Measurements from ENCODE around the gene MICOS13. TPM values are rescaled to one million over a fixed set of nuclear protein-coding genes. Genes with fewer than 3 reads are reported as not detected.

The MICOS13 gene
- polyA plus RNA-seq, 1 experiment = 67.8 TPM

- CTCF ChIA-PET = no interaction called here
- TF ChIP-seq, protein P1, sequence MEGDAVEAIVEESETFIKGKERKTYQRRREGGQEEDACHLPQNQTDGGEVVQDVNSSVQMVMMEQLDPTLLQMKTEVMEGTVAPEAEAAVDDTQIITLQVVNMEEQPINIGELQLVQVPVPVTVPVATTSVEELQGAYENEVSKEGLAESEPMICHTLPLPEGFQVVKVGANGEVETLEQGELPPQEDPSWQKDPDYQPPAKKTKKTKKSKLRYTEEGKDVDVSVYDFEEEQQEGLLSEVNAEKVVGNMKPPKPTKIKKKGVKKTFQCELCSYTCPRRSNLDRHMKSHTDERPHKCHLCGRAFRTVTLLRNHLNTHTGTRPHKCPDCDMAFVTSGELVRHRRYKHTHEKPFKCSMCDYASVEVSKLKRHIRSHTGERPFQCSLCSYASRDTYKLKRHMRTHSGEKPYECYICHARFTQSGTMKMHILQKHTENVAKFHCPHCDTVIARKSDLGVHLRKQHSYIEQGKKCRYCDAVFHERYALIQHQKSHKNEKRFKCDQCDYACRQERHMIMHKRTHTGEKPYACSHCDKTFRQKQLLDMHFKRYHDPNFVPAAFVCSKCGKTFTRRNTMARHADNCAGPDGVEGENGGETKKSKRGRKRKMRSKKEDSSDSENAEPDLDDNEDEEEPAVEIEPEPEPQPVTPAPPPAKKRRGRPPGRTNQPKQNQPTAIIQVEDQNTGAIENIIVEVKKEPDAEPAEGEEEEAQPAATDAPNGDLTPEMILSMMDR (IDR thresholded peaks at IDR 0.05; ENCODE audit: insufficient read depth, low read depth, low read length) = no peak
- peaks cover 36% of the 10 kb centered on the region for H3K36me3 ChIP-seq (ENCODE audit: control insufficient read depth, insufficient read depth, low read length)
These were observed 11.1 kb downstream of the MICOS13 start for GRCh38 chr19:5669212-5669611.

DNA sequence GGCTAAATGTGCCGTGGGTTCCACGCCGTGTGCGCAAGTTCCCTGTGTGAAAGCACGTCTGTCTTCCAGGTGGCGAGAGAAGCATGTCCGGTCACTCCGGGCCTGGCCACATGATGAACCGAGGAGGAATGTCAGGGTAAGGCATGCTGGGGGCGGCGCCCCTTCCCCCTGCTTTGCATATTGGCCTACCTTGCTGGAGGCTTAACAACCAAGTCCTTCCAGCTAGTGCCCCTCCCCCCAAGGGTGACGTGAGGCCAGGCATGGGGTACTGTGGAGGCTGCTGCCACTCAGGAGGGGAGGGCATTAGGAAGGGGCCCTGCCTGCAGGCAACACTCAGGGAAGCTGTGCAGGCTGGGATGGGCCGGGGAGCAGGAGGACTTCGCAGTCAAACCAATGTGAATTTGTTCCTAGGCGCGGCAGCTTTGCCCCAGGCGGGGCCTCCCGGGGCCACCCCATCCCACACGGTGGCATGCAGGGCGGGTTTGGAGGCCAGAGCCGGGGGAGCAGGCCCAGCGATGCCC lies 12.5 kb downstream of the MICOS13 start:
- CTCF ChIA-PET = interaction anchor here (1.3 to 1.6 kb wide), 2 partner anchors 11 to 19 kb away, joined by 3 read pairs; no protein-coding TSS in a partner anchor
- peaks cover 45% of the 10 kb centered on the region for H3K36me3 ChIP-seq (ENCODE audit: control insufficient read depth, insufficient read depth, low read length)
- TF ChIP-seq, protein P1 (IDR thresholded peaks at IDR 0.05; ENCODE audit: insufficient read depth, low read depth, low read length) = no peak
- H3K27me3 ChIP-seq (ENCODE audit: control insufficient read depth, insufficient read depth, low read length) = no peaks in the 10 kb centered on the region
- no peak for DNase-seq (ENCODE audit: low read depth)
- H3K4me3 ChIP-seq (ENCODE audit: low read depth, low read length) = no peak overlapping the region
- POLR2A ChIA-PET = no interaction called here

More at GRCh38 chr19:5669212-5669611, 11.1 kb downstream of the MICOS13 start:
- POLR2A ChIA-PET = no interaction called here
- DNase-seq (ENCODE audit: low read depth) = no peak
- Histone ChIP-seq H3K27me3 (ENCODE audit: control insufficient read depth, insufficient read depth, low read length) (no peaks in the 10 kb centered on the region), H3K4me3 (ENCODE audit: low read depth, low read length) (no peak overlapping the region)

- H3K4me3 ChIP-seq (ENCODE audit: low read depth, low read length) = no peak overlapping the region
- TF ChIP-seq, protein P1 (IDR thresholded peaks at IDR 0.05; ENCODE audit: insufficient read depth, low read depth, low read length) = no peak
- ChIA-PET POLR2A (no interaction called here), CTCF (interaction anchor here (1.3 to 1.8 kb wide), 3 partner anchors 12 to 20 kb away, joined by 3 to 6 read pairs (median 3); no protein-coding TSS in a partner anchor)
- no peak for DNase-seq (ENCODE audit: low read depth)
- no peaks in the 10 kb centered on the region for H3K27me3 ChIP-seq (ENCODE audit: control insufficient read depth, insufficient read depth, low read length)
- H3K36me3 ChIP-seq (ENCODE audit: control insufficient read depth, insufficient read depth, low read length) = peaks cover 45% of the 10 kb centered on the region
These were observed 13.2 kb downstream of the MICOS13 start for GRCh38 chr19:5666921-5667610.

DNA sequence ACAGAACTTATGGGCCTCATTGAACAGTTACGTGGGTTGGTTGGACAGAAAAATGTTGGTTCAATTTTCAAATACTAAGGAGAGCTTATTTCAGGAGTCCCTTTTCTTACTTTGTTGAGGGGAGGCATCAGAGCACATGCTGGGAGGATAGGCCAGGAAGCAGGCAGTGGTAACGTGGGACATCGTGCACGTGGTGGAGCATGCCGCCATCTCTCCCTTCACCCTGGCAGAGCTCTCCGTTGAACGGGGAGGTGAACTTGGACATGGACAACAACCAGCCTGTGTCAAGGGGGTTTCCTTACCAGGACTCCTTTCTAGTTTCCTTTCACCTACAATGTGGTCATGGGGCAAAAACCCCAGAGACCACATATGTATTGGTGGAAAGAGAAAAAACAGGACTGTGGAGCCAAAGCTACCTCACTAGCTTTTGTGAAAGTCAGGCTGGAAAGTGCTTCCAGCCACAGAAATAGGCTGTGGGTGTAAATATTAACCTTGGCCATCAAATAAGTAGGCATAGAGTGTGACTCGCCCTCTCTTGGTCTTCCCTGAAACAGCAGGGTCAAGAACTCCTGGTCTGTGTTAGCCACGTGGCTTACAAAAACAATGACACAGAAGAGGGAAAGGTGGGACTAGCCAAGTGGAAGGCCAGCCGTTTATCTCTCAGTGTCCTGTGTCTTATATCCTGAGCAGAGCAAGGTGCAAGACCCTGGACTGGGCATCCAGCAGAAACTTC lies 14.4 kb downstream of the MICOS13 start:
- TF ChIP-seq, protein P1 (IDR thresholded peaks at IDR 0.05; ENCODE audit: insufficient read depth, low read depth, low read length) = peak; percentile 41
- peaks cover 50% of the 10 kb centered on the region for H3K36me3 ChIP-seq (ENCODE audit: control insufficient read depth, insufficient read depth, low read length)
- CTCF ChIA-PET = interaction anchor here (0.7 to 1.8 kb wide), 4 partner anchors 11 to 24 kb away, joined by 3 to 9 read pairs (median 5); partner anchors contain the start of gene RPL36
- H3K4me3 ChIP-seq (ENCODE audit: low read depth, low read length) = no peak overlapping the region
- no peaks in the 10 kb centered on the region for H3K27me3 ChIP-seq (ENCODE audit: control insufficient read depth, insufficient read depth, low read length)
- POLR2A ChIA-PET = no interaction called here
- no peak for DNase-seq (ENCODE audit: low read depth)

DNA sequence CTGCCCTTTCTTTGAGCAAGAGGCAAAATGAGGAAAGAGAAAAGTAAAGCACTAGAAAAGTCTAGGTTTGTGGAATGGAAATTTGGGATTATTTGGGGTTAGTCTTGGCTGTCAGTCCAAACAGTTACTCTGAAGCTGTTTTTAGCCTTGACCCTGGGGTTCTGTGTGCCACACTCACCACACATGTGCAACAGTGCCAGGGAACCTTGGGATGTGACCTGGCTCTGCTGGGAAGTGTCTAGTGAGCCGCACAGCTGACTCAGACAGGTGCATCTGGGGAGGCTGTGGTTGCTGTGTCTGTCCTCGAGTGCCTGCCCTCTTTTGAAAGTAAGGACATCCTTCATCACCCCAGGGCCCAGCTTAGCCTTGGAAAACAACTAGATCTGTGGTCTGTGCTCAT lies 15.8 kb downstream of the MICOS13 start:
- H3K27me3 ChIP-seq (ENCODE audit: control insufficient read depth, insufficient read depth, low read length) = no peaks in the 10 kb centered on the region
- peaks cover 52% of the 10 kb centered on the region for H3K36me3 ChIP-seq (ENCODE audit: control insufficient read depth, insufficient read depth, low read length)
- POLR2A ChIA-PET = no interaction called here
- CTCF ChIA-PET = interaction anchor here (1.5 kb wide), 1 partner anchor 10 kb away, joined by 4 read pairs; no protein-coding TSS in a partner anchor
- DNase-seq (ENCODE audit: low read depth) = no peak
- H3K4me3 ChIP-seq (ENCODE audit: low read depth, low read length) = no peak overlapping the region
- TF ChIP-seq, protein P1 (IDR thresholded peaks at IDR 0.05; ENCODE audit: insufficient read depth, low read depth, low read length) = no peak

All from BJ (cell line).